GM19238 (cell line): ENCODE results near the gene AKR1C3.
"Not testable (repeated sequence)": the region's sequence is repeated elsewhere in the genome, so short reads cannot be mapped to it uniquely, and the experiment has no call there.

ENCODE experiments used
- DNase-seq: peaks from one replicate; pipeline ENCODE4 v3.0.0; 2011; ENCODE audit warnings: low spot score; ENCODE audit not compliant: insufficient read length

The AKR1C3 gene

GRCh38 chr10:5136468-5137087, 42.4 kb downstream of the AKR1C3 start:
- no peak for DNase-seq

GRCh38 chr10:5137699-5138098, 43.5 kb downstream of the AKR1C3 start:
- DNase-seq, result not testable (repeated sequence)

GRCh38 chr10:5142199-5142598, 48.0 kb downstream of the AKR1C3 start:
- DNase-seq, result no peak

- DNase-seq, result no peak
Observed at GRCh38 chr10:5143137-5143536, 48.9 kb downstream of the AKR1C3 start.

GRCh38 chr10:5146920-5147254, 52.7 kb downstream of the AKR1C3 start:
- no peak for DNase-seq

GRCh38 chr10:5147255-5147980, 53.2 kb downstream of the AKR1C3 start:
- DNase-seq, result no peak

GRCh38 chr10:5147981-5148677, 53.9 kb downstream of the AKR1C3 start:
- DNase-seq, result no peak

GRCh38 chr10:5148678-5149032, 54.4 kb downstream of the AKR1C3 start:
- no peak for DNase-seq

- no peak for DNase-seq
Observed at GRCh38 chr10:5151076-5151475, 56.9 kb downstream of the AKR1C3 start.

- no peak for DNase-seq
Observed at GRCh38 chr10:5155951-5156350, 61.7 kb downstream of the AKR1C3 start.
